SH-SY5Y (cell line): ENCODE measurements around the gene PREP.

Experiments
- GATA2 ChIP-seq: IDR thresholded peaks from 2 replicates; pipeline ENCODE4 v1.6.1; 2011; ENCODE audit warnings: mild to moderate bottlenecking, low read depth, low read length
- GATA3 ChIP-seq: IDR thresholded peaks from 2 replicates; pipeline ENCODE4 v1.6.1; 2011; ENCODE audit warnings: low read depth, mild to moderate bottlenecking, low read length, moderate library complexity

PREP gene

GRCh38 chr6:105402939-105403935 is at the start of gene PREP:
Gene PREP, minus strand, starts transcription at chr6:105403082. Its CDS starts 191 bp downstream, at chr6:105402891.
- TF ChIP-seq GATA3 (no peak), GATA2 (no peak)

GRCh38 chr6:105452376-105452775 is 49.5 kb upstream of the PREP start:
- TF ChIP-seq GATA2 = no peak
- TF ChIP-seq GATA3 = no peak

GRCh38 chr6:105449756-105450390 is 47.0 kb upstream of the PREP start:
- TF ChIP-seq GATA3 (no peak), GATA2 (no peak)

- no peak for TF ChIP-seq GATA2
- no peak for TF ChIP-seq GATA3
These were observed 42.6 kb upstream of the PREP start for GRCh38 chr6:105445481-105445880.

- TF ChIP-seq GATA3 (no peak), GATA2 (no peak)
These were observed 41.1 kb upstream of the PREP start for GRCh38 chr6:105443941-105444340.

- TF ChIP-seq GATA3 = no peak
These were observed 39.5 kb upstream of the PREP start for GRCh38 chr6:105442369-105442768.

- no peak for TF ChIP-seq GATA2
- TF ChIP-seq GATA3 = no peak
These were observed 34.4 kb upstream of the PREP start for GRCh38 chr6:105437236-105437635.

GRCh38 chr6:105433723-105434122 is 30.8 kb upstream of the PREP start:
- no peak for TF ChIP-seq GATA3
- TF ChIP-seq GATA2 = no peak

- TF ChIP-seq GATA3 (no peak), GATA2 (no peak)
These were observed 29.9 kb upstream of the PREP start for GRCh38 chr6:105432797-105433196.

GRCh38 chr6:105431226-105431625 is 28.3 kb upstream of the PREP start:
- no peak for TF ChIP-seq GATA3
- no peak for TF ChIP-seq GATA2

- no peak for TF ChIP-seq GATA2
- TF ChIP-seq GATA3 = no peak
These were observed 27.8 kb upstream of the PREP start for GRCh38 chr6:105430685-105431084.

GRCh38 chr6:105429676-105430075 is 26.8 kb upstream of the PREP start:
- no peak for TF ChIP-seq GATA2
- no peak for TF ChIP-seq GATA3

- TF ChIP-seq GATA3 = no peak
These were observed 25.6 kb upstream of the PREP start for GRCh38 chr6:105428342-105428957.

- TF ChIP-seq GATA3 (no peak), GATA2 (no peak)
These were observed 21.4 kb upstream of the PREP start for GRCh38 chr6:105424175-105424783.

- TF ChIP-seq GATA3 = no peak
These were observed 6.9 kb upstream of the PREP start for GRCh38 chr6:105409734-105410133.
